ENCODE data around the gene LYSMD2. TPM values are rescaled to one million over a fixed set of nuclear protein-coding genes. Genes with fewer than 3 reads are reported as not detected.

LYSMD2 gene
- polyA plus RNA-seq, 1 of the 3 experiments (the other 2 are of a cell fraction): 10.3 TPM

DNA sequence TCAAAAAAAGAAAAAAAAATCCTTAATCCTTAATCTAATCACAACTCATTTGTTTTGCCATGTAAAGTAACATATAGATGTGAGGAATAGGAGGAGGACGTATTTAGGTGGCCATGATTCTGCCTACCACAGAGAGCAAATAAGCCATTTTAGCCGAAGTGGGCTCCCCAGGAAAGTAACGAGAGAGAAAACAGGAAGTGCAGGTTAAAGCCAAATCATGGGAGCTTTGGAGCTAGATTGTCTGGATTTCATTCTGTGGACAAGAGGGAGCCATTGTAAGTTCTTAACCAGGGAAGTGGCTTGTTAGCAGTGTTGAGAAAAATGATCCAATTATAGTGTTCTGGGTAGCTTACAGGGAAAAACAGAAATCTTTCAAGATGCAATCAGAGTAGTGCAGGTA is 23.4 kb upstream of the LYSMD2 start:
- Histone ChIP-seq H3K27ac (ENCODE audit: low read depth in 2 of 2, low read length in 1 of 2) (no peak overlapping the region), H3K4me2 (no peak overlapping the region), H3K4me3 (ENCODE audit: low read depth in 2 of 2, low read length in 1 of 2) (no peak overlapping the region), H3K9me2 (no peaks in the 10 kb centered on the region), H2AFZ (ENCODE audit: low read depth) (no peak overlapping the region), H4K20me1 (ENCODE audit: insufficient read depth) (peaks cover 5% of the 10 kb centered on the region; the same call in 1 of the 2 replicates), H3F3A (replicated peaks; ENCODE audit: insufficient read depth) (peaks cover 21% of the 10 kb centered on the region), H3K4me1 (ENCODE audit: control insufficient read depth in 1 of 2, insufficient read depth in 2 of 2, low read depth in 1 of 2, low read length in 1 of 2) (peaks cover 11 to 18% of the 10 kb centered on the region in 2 experiments), H3K27me3 (ENCODE audit: insufficient read depth) (no peaks in the 10 kb centered on the region), H3K9ac (no peak overlapping the region), H3K79me2 (ENCODE audit: insufficient read depth) (peaks cover 22% of the 10 kb centered on the region; the same call in 1 of the 2 replicates), H3K9me3 (no peaks in the 10 kb centered on the region), H3K36me3 (replicated peaks in 1 of 2; ENCODE audit: control insufficient read depth in 1 of 2, insufficient read depth in 2 of 2, low read length in 1 of 2) (no peaks in the 10 kb centered on the region)
- POLR2A ChIA-PET: interaction anchor here (1.2 kb wide), 1 partner anchor 79 kb away, joined by 3 read pairs; the partner anchor contains the start of gene SCG3
- TF ChIP-seq FOSL2 (IDR thresholded peaks at IDR 0.05; ENCODE audit: borderline replicate concordance, low read depth) (no peak), NRF1 (IDR thresholded peaks at IDR 0.05; ENCODE audit: low read depth, low read length) (no peak), SMC3 (IDR thresholded peaks at IDR 0.05; ENCODE audit: low read depth, low read length) (no peak), FOXJ3 (CRISPR knock-in tag; IDR thresholded peaks at IDR 0.05) (no peak)
- TF ChIP-seq, protein P1, sequence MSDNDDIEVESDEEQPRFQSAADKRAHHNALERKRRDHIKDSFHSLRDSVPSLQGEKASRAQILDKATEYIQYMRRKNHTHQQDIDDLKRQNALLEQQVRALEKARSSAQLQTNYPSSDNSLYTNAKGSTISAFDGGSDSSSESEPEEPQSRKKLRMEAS (IDR thresholded peaks at IDR 0.05; ENCODE audit: low read depth): no peak
- TF ChIP-seq, protein P2, sequence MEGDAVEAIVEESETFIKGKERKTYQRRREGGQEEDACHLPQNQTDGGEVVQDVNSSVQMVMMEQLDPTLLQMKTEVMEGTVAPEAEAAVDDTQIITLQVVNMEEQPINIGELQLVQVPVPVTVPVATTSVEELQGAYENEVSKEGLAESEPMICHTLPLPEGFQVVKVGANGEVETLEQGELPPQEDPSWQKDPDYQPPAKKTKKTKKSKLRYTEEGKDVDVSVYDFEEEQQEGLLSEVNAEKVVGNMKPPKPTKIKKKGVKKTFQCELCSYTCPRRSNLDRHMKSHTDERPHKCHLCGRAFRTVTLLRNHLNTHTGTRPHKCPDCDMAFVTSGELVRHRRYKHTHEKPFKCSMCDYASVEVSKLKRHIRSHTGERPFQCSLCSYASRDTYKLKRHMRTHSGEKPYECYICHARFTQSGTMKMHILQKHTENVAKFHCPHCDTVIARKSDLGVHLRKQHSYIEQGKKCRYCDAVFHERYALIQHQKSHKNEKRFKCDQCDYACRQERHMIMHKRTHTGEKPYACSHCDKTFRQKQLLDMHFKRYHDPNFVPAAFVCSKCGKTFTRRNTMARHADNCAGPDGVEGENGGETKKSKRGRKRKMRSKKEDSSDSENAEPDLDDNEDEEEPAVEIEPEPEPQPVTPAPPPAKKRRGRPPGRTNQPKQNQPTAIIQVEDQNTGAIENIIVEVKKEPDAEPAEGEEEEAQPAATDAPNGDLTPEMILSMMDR (IDR thresholded peaks at IDR 0.05): no peak
- 74% methylated on average over 3 of the region's 3 CpGs for WGBS (ENCODE audit: low lambda C conversion rate)
- DNase-seq: no peak
- CTCF ChIA-PET: interaction anchor here (1.4 to 2.9 kb wide), 2 partner anchors 10 to 15 kb away, joined by 7 to 19 read pairs; no protein-coding TSS in a partner anchor

DNA sequence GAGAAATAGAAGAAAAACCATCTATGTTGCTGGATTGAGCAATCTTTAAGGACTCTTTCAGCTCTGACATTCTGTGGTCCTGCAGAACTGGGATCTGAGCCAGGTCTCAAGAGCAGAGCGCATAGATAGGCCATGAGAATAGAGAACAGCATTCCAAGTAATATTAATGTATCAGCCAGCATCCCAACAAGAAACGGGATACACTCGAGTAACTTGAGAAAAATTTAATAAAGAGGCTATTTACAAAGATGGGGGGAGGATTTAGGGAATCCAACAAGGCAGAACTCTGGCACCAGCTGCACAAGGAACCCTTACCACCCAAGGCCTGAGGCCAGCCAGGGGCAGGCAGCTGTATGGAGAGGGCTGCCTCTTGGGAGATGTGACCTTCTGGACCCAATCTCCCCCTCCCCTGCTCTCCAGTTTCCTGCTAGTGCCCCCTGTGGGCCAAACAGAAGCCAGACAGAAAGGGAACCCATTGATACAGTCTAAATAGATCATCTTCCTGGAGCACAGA is 22.2 kb upstream of the LYSMD2 start:
- Histone ChIP-seq H3K9me2 (no peaks in the 10 kb centered on the region), H3K9me3 (no peaks in the 10 kb centered on the region), H3K27ac (ENCODE audit: low read depth in 2 of 2, low read length in 1 of 2) (peak overlapping the region; percentile 80 to 82), H2AFZ (ENCODE audit: low read depth) (no peak overlapping the region), H3K27me3 (ENCODE audit: insufficient read depth) (no peaks in the 10 kb centered on the region), H3K9ac (no peak overlapping the region), H3K4me2 (peak overlapping the region; percentile 64; the same call in 1 of the 2 replicates), H3K4me1 (ENCODE audit: control insufficient read depth in 1 of 2, insufficient read depth in 2 of 2, low read depth in 1 of 2, low read length in 1 of 2) (peaks cover 11 to 18% of the 10 kb centered on the region in 2 experiments), H3K4me3 (ENCODE audit: low read depth in 2 of 2, low read length in 1 of 2) (no peak overlapping the region), H3K79me2 (ENCODE audit: insufficient read depth) (peaks cover 22% of the 10 kb centered on the region; the same call in 1 of the 2 replicates), H3F3A (replicated peaks; ENCODE audit: insufficient read depth) (peaks cover 21% of the 10 kb centered on the region), H4K20me1 (ENCODE audit: insufficient read depth) (peaks cover 5% of the 10 kb centered on the region; the same call in 1 of the 2 replicates), H3K36me3 (replicated peaks in 1 of 2; ENCODE audit: control insufficient read depth in 1 of 2, insufficient read depth in 2 of 2, low read length in 1 of 2) (no peaks in the 10 kb centered on the region)
- CTCF ChIA-PET: interaction anchor here (0.6 to 1.2 kb wide), 3 partner anchors 17 to 110 kb away, joined by 3 to 5 read pairs (median 3); no protein-coding TSS in a partner anchor
- POLR2A ChIA-PET: no interaction called here
- no peak for DNase-seq
- WGBS (ENCODE audit: low lambda C conversion rate): 14% methylated on average over 3 of the region's 3 CpGs
- TF ChIP-seq, protein P3, sequence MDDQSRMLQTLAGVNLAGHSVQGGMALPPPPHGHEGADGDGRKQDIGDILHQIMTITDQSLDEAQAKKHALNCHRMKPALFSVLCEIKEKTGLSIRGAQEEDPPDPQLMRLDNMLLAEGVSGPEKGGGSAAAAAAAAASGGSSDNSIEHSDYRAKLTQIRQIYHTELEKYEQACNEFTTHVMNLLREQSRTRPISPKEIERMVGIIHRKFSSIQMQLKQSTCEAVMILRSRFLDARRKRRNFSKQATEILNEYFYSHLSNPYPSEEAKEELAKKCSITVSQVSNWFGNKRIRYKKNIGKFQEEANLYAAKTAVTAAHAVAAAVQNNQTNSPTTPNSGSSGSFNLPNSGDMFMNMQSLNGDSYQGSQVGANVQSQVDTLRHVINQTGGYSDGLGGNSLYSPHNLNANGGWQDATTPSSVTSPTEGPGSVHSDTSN (IDR thresholded peaks at IDR 0.05): peak; percentile 62
- TF ChIP-seq ELF1 (IDR thresholded peaks at IDR 0.05) (peak; percentile 10; the same call in 1 of the 2 replicates), NFIC (IDR thresholded peaks at IDR 0.05; ENCODE audit: borderline replicate concordance) (peak; percentile 93), FOXJ3 (CRISPR knock-in tag; IDR thresholded peaks at IDR 0.05) (no peak), YY1 (IDR thresholded peaks at IDR 0.05; ENCODE audit: low read depth) (peak; percentile 43; the same call in 1 of the 2 replicates), FOXM1 (IDR thresholded peaks at IDR 0.05; ENCODE audit: low read depth) (no peak), GABPA (IDR thresholded peaks at IDR 0.05; ENCODE audit: low read depth) (no peak), CHD2 (IDR thresholded peaks at IDR 0.05; ENCODE audit: low read length, partially characterized antibody) (no peak), TEAD4 (IDR thresholded peaks at IDR 0.05; ENCODE audit: borderline replicate concordance, insufficient read depth) (peak; percentile 77; the same call in 1 of the 2 replicates), TCF12 (IDR thresholded peaks at IDR 0.05) (peak; percentile 81), FOSL2 (IDR thresholded peaks at IDR 0.05; ENCODE audit: borderline replicate concordance, low read depth) (peak; percentile 21; the same call in 1 of the 2 replicates), SMC3 (IDR thresholded peaks at IDR 0.05; ENCODE audit: low read depth, low read length) (0 out of 2 replicates have a peak, but pooled peaks have one; percentile 18), EP300 (IDR thresholded peaks at IDR 0.05; ENCODE audit: borderline replicate concordance in 1 of 2, low read depth in 1 of 2, low read length in 1 of 2) (peak; percentile 6 to 79; a peak in 2 of 4 replicates), RAD21 (IDR thresholded peaks at IDR 0.05; ENCODE audit: low read length) (peak; percentile 33; the same call in 1 of the 2 replicates), NRF1 (IDR thresholded peaks at IDR 0.05; ENCODE audit: low read depth, low read length) (no peak), JUND (IDR thresholded peaks at IDR 0.05) (peak; percentile 52; the same call in 1 of the 2 replicates)
- TF ChIP-seq, protein P1 (IDR thresholded peaks at IDR 0.05; ENCODE audit: low read depth): peak; percentile 20; the same call in 1 of the 2 replicates
- TF ChIP-seq, protein P4, sequence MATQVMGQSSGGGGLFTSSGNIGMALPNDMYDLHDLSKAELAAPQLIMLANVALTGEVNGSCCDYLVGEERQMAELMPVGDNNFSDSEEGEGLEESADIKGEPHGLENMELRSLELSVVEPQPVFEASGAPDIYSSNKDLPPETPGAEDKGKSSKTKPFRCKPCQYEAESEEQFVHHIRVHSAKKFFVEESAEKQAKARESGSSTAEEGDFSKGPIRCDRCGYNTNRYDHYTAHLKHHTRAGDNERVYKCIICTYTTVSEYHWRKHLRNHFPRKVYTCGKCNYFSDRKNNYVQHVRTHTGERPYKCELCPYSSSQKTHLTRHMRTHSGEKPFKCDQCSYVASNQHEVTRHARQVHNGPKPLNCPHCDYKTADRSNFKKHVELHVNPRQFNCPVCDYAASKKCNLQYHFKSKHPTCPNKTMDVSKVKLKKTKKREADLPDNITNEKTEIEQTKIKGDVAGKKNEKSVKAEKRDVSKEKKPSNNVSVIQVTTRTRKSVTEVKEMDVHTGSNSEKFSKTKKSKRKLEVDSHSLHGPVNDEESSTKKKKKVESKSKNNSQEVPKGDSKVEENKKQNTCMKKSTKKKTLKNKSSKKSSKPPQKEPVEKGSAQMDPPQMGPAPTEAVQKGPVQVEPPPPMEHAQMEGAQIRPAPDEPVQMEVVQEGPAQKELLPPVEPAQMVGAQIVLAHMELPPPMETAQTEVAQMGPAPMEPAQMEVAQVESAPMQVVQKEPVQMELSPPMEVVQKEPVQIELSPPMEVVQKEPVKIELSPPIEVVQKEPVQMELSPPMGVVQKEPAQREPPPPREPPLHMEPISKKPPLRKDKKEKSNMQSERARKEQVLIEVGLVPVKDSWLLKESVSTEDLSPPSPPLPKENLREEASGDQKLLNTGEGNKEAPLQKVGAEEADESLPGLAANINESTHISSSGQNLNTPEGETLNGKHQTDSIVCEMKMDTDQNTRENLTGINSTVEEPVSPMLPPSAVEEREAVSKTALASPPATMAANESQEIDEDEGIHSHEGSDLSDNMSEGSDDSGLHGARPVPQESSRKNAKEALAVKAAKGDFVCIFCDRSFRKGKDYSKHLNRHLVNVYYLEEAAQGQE (IDR thresholded peaks at IDR 0.05; ENCODE audit: low read depth, low read length): 0 out of 2 replicates have a peak, but pooled peaks have one; percentile 2
